Astrocyte (in vitro differentiated cells and primary cell): ENCODE results near the gene OXTR. TPM values are rescaled to one million over a fixed set of nuclear protein-coding genes. Genes with fewer than 3 reads are reported as not detected.

Experiments used
- DNase-seq: peaks from one replicate; pipeline ENCODE4 v3.0.0-alpha.2; 2010; ENCODE audit warnings: low read depth
- FAIRE-seq: peaks from 2 replicates; lab custom pipeline; 2011; peaks lifted over from hg19 to GRCh38; lab: Jason Lieb, UNC
- H2AFZ ChIP-seq: 2 replicates; pipeline ENCODE4 v1.6.0; 2012; ENCODE audit warnings: low read depth, low read length, inconsistent platforms
- H3K27ac ChIP-seq: 2 replicates; pipeline ENCODE4 v1.5.1; 2011; ENCODE audit warnings: low read depth, low read length, inconsistent platforms
- H3K27me3 ChIP-seq: 2 replicates; pipeline ENCODE4 v1.6.0; 2011; ENCODE audit warnings: low read length, inconsistent platforms; ENCODE audit not compliant: insufficient read depth
- H3K36me3 ChIP-seq: 2 replicates; pipeline ENCODE4 v1.5.1; 2011; ENCODE audit warnings: low read length, inconsistent platforms; ENCODE audit not compliant: insufficient read depth
- H3K4me1 ChIP-seq: 2 replicates; pipeline ENCODE4 v1.5.1; 2011; ENCODE audit warnings: low read length, inconsistent platforms; ENCODE audit not compliant: insufficient read depth
- H3K4me2 ChIP-seq: 2 replicates; pipeline ENCODE4 v1.6.0; 2012; ENCODE audit warnings: low read length, inconsistent platforms
- H3K4me3 ChIP-seq: 2 replicates; pipeline ENCODE4 v1.5.1; 2011; ENCODE audit warnings: low read depth, mild to moderate bottlenecking, low read length, inconsistent platforms; ENCODE audit not compliant: insufficient read depth
- H3K79me2 ChIP-seq: 2 replicates; pipeline ENCODE4 v1.6.0; 2012; ENCODE audit warnings: mild to moderate bottlenecking, low read length, inconsistent platforms; ENCODE audit not compliant: insufficient read depth
- H3K9ac ChIP-seq: 2 replicates; pipeline ENCODE4 v1.6.0; 2012; ENCODE audit warnings: mild to moderate bottlenecking, low read length, inconsistent platforms
- H3K9me3 ChIP-seq: 2 replicates; pipeline ENCODE4 v1.5.1; 2012; ENCODE audit warnings: low read depth, mild to moderate bottlenecking, low read length, inconsistent platforms; ENCODE audit not compliant: insufficient read depth
- H4K20me1 ChIP-seq: 2 replicates; pipeline ENCODE4 v1.6.0; 2012; ENCODE audit warnings: low read length, inconsistent platforms; ENCODE audit not compliant: insufficient read depth
- H3K27ac Mint-ChIP-seq: one replicate; pipeline ENCODE4 v1.8.0; 2021; ENCODE audit warnings: mild to moderate bottlenecking, mixed read lengths; ENCODE audit not compliant: unreplicated experiment
- H3K27me3 Mint-ChIP-seq: one replicate; pipeline ENCODE4 v1.8.0; 2021; ENCODE audit warnings: low read depth, mixed read lengths; ENCODE audit not compliant: unreplicated experiment
- H3K36me3 Mint-ChIP-seq: one replicate; pipeline ENCODE4 v1.8.0; 2021; ENCODE audit warnings: low read depth, mixed read lengths; ENCODE audit not compliant: unreplicated experiment
- H3K4me1 Mint-ChIP-seq: one replicate; pipeline ENCODE4 v1.8.0; 2021; ENCODE audit warnings: low read depth, mixed read lengths; ENCODE audit not compliant: unreplicated experiment
- H3K4me3 Mint-ChIP-seq: one replicate; pipeline ENCODE4 v1.8.0; 2021; ENCODE audit warnings: mild to moderate bottlenecking, moderate library complexity, mixed read lengths; ENCODE audit not compliant: unreplicated experiment
- H3K9me3 Mint-ChIP-seq: one replicate; pipeline ENCODE4 v1.8.0; 2021; ENCODE audit warnings: mild to moderate bottlenecking, mixed read lengths; ENCODE audit not compliant: unreplicated experiment
- EZH2 ChIP-seq: IDR thresholded peaks from 2 replicates; pipeline ENCODE4 v1.6.1; 2012; ENCODE audit warnings: mild to moderate bottlenecking, low read length, inconsistent platforms; ENCODE audit not compliant: insufficient read depth
- total RNA-seq: library from RNA; stranded (reverse); gene quantifications from 2 replicates; pipeline ENCODE4 v1.2.1, GENCODE V29; 2021
- TF ChIP-seq, protein P1 (sequence below): IDR thresholded peaks from 2 replicates; pipeline ENCODE4 v1.5.1; 2011; ENCODE audit warnings: low read depth, mild to moderate bottlenecking, inconsistent platforms, low read length, moderate library complexity; ENCODE audit not compliant: insufficient read depth

The OXTR gene
- total RNA-seq, 1 donor from 2014 or later, result 3.0 TPM

GRCh38 chr3:8767667-8768363 is 1.6 kb downstream of the OXTR start:
- Mint-ChIP-seq H3K27me3 (peaks cover 39% of the 10 kb centered on the region), H3K9me3 (no peaks in the 10 kb centered on the region), H3K27ac (no peak overlapping the region), H3K4me3 (peak overlapping the region; percentile 82), H3K4me1 (peaks cover 4% of the 10 kb centered on the region), H3K36me3 (peaks cover 2% of the 10 kb centered on the region)
- Histone ChIP-seq H4K20me1 (peaks cover 39% of the 10 kb centered on the region), H3K4me2 (peak overlapping the region; percentile 98), H3K4me3 (peak overlapping the region; percentile 79), H3K9ac (peak overlapping the region; percentile 85), H3K9me3 (no peaks in the 10 kb centered on the region), H3K4me1 (peaks cover 56% of the 10 kb centered on the region), H3K36me3 (peaks cover 16% of the 10 kb centered on the region), H2AFZ (peak overlapping the region; percentile 86), H3K79me2 (peaks cover 57% of the 10 kb centered on the region), H3K27me3 (no peaks in the 10 kb centered on the region), H3K27ac (peak overlapping the region; percentile 74)
- TF ChIP-seq, protein P1, sequence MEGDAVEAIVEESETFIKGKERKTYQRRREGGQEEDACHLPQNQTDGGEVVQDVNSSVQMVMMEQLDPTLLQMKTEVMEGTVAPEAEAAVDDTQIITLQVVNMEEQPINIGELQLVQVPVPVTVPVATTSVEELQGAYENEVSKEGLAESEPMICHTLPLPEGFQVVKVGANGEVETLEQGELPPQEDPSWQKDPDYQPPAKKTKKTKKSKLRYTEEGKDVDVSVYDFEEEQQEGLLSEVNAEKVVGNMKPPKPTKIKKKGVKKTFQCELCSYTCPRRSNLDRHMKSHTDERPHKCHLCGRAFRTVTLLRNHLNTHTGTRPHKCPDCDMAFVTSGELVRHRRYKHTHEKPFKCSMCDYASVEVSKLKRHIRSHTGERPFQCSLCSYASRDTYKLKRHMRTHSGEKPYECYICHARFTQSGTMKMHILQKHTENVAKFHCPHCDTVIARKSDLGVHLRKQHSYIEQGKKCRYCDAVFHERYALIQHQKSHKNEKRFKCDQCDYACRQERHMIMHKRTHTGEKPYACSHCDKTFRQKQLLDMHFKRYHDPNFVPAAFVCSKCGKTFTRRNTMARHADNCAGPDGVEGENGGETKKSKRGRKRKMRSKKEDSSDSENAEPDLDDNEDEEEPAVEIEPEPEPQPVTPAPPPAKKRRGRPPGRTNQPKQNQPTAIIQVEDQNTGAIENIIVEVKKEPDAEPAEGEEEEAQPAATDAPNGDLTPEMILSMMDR, result no peak
- peak; percentile 53 for TF ChIP-seq EZH2
- no peak for FAIRE-seq
- DNase-seq, result peak; percentile 32

DNA sequence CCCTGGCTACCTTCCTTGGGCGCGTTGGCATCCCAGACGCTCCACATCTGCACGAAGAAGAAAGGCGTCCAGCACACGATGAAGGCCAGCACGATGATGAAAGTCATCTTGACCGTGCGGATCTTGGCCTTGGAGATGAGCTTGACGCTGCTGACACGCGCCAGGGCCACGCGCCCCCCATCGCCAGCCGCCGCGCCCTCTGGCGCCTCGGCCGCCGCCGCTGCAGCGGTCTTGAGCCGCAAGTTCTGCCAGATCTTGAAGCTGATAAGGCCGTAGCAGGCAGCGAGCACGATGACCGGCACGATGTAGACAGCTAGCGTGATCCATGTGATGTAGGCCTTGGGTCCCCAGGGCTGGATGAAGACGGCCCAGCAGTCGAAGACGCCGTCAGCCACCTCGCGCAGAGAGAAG is 2.2 kb downstream of the OXTR start:
- Mint-ChIP-seq H3K9me3 (no peaks in the 10 kb centered on the region), H3K36me3 (peaks cover 2% of the 10 kb centered on the region), H3K27ac (no peak overlapping the region), H3K4me3 (no peak overlapping the region), H3K27me3 (peaks cover 44% of the 10 kb centered on the region), H3K4me1 (peaks cover 4% of the 10 kb centered on the region)
- Histone ChIP-seq H3K4me2 (peak overlapping the region; percentile 98), H3K27ac (no peak overlapping the region), H3K9me3 (no peaks in the 10 kb centered on the region), H3K79me2 (peaks cover 60% of the 10 kb centered on the region), H3K36me3 (peaks cover 16% of the 10 kb centered on the region), H3K4me3 (peak overlapping the region; percentile 79), H2AFZ (peak overlapping the region; percentile 86), H3K27me3 (no peaks in the 10 kb centered on the region), H3K9ac (peak overlapping the region; percentile 85), H4K20me1 (peaks cover 44% of the 10 kb centered on the region), H3K4me1 (peaks cover 56% of the 10 kb centered on the region)
- no peak for TF ChIP-seq EZH2
- TF ChIP-seq, protein P1, result no peak
- no peak for DNase-seq
- FAIRE-seq, result no peak

GRCh38 chr3:8766148-8766547 is 3.3 kb downstream of the OXTR start:
- peaks cover 16% of the 10 kb centered on the region for H3K36me3 ChIP-seq
- H3K36me3 Mint-ChIP-seq, result peaks cover 2% of the 10 kb centered on the region
- TF ChIP-seq, protein P1, result no peak
- TF ChIP-seq EZH2, result no peak
- no peak overlapping the region for H3K27ac Mint-ChIP-seq
- peaks cover 56% of the 10 kb centered on the region for H3K4me1 ChIP-seq
- H4K20me1 ChIP-seq, result peaks cover 54% of the 10 kb centered on the region
- H3K4me2 ChIP-seq, result peak overlapping the region; percentile 98
- H3K4me1 Mint-ChIP-seq, result peaks cover 4% of the 10 kb centered on the region
- H3K27me3 Mint-ChIP-seq, result peaks cover 49% of the 10 kb centered on the region
- no peaks in the 10 kb centered on the region for H3K9me3 ChIP-seq
- FAIRE-seq, result no peak
- H3K79me2 ChIP-seq, result peaks cover 68% of the 10 kb centered on the region
- DNase-seq, result no peak
- H3K27ac ChIP-seq, result no peak overlapping the region
- no peak overlapping the region for H2AFZ ChIP-seq
- no peaks in the 10 kb centered on the region for H3K27me3 ChIP-seq
- no peak overlapping the region for H3K4me3 Mint-ChIP-seq
- H3K9ac ChIP-seq, result peak overlapping the region; percentile 85
- peak overlapping the region; percentile 79 for H3K4me3 ChIP-seq
- H3K9me3 Mint-ChIP-seq, result no peaks in the 10 kb centered on the region
